Panc1 (cell line): ENCODE results near the gene ATF5. TPM values are rescaled to one million over a fixed set of nuclear protein-coding genes. Genes with fewer than 3 reads are reported as not detected.

ENCODE experiments used
- ATAC-seq: fragments of 200-7000 bp; cut with Tn5 transposase; 2 replicates; pipeline ENCODE4 v1.9.1; 2020; ENCODE audit warnings: mild to moderate bottlenecking, moderate library complexity
- BruUV-seq: library from RNA; stranded (reverse); fragments of 400-500 nt; replicated peaks from 2 replicates; lab custom pipeline; 2021; lab: Mats Ljungman, UMichigan
- CTCF ChIA-PET: fragments of 300-600 bp; sonication (Branson Sonifier 250); formaldehyde crosslinking; loops from one replicate; lab custom pipeline; 2022; ENCODE audit warnings: antibody characterized with exemption; lab: Charles Lee
- POLR2A ChIA-PET: fragments of 300-600 bp; sonication (Branson Sonifier 250); formaldehyde crosslinking; loops from one replicate; lab custom pipeline; 2022; ENCODE audit warnings: antibody characterized with exemption; lab: Charles Lee
- DNase-seq: peaks from one replicate; pipeline ENCODE4 v3.0.0-alpha.2; 2010; ENCODE audit warnings: low read depth, low spot score
- H3K27ac ChIP-seq: 2 replicates; pipeline ENCODE4 v1.5.1; 2011; ENCODE audit warnings: mild to moderate bottlenecking, low read length, inconsistent platforms
- H3K27me3 ChIP-seq: fragments of 200-500 bp; sonication (Bioruptor generic); 2 replicates; pipeline ENCODE4 v1.6.0; 2014; ENCODE audit warnings: low read length, inconsistent platforms; ENCODE audit not compliant: control insufficient read depth, insufficient read depth
- H3K36me3 ChIP-seq: fragments of 200-500 bp; sonication (Bioruptor generic); 2 replicates; pipeline ENCODE4 v1.5.1; 2014; ENCODE audit warnings: inconsistent platforms, mild to moderate bottlenecking, low read length, moderate library complexity; ENCODE audit not compliant: control insufficient read depth, insufficient read depth
- H3K4me1 ChIP-seq: 2 replicates; pipeline ENCODE4 v1.5.1; 2011; ENCODE audit warnings: inconsistent platforms, mild to moderate bottlenecking, low read length, moderate library complexity; ENCODE audit not compliant: control insufficient read depth, insufficient read depth
- H3K4me3 ChIP-seq, 2 experiments: 2 replicates each; pipeline ENCODE4 v1.5.1; 2011 to 2012; ENCODE audit warnings: low read depth in 2 of 2, low read length in 2 of 2, mild to moderate bottlenecking in 2 of 2, inconsistent platforms in 1 of 2, moderate library complexity in 1 of 2
- H3K9me3 ChIP-seq: fragments of 200-500 bp; sonication (Bioruptor generic); 2 replicates; pipeline ENCODE4 v1.5.1; 2014; ENCODE audit warnings: low read depth, mild to moderate bottlenecking, inconsistent platforms, low read length, moderate library complexity; ENCODE audit not compliant: control insufficient read depth, insufficient read depth
- POLR2AphosphoS5 ChIP-seq: IDR thresholded peaks from 2 replicates; pipeline ENCODE4 v1.6.1; 2012; ENCODE audit warnings: mild to moderate bottlenecking, low read depth, low read length, moderate library complexity
- REST ChIP-seq, 2 experiments: IDR thresholded peaks; 2 replicates each; pipeline ENCODE4 v1.6.1; 2011 to 2012; ENCODE audit warnings: low read depth in 2 of 2, control low read depth in 1 of 2, low read length in 1 of 2, mild to moderate bottlenecking in 1 of 2, moderate library complexity in 1 of 2; ENCODE audit not compliant: insufficient read depth in 1 of 2
- SIN3A ChIP-seq: IDR thresholded peaks from 2 replicates; pipeline ENCODE4 v1.6.1; 2012; ENCODE audit warnings: low read depth, mild to moderate bottlenecking, low read length, moderate library complexity, borderline replicate concordance; ENCODE audit not compliant: insufficient read depth
- TCF7L2 ChIP-seq: IDR thresholded peaks from 2 replicates; pipeline ENCODE4 v1.6.1; 2011; ENCODE audit warnings: mild to moderate bottlenecking, low read depth, low read length, inconsistent platforms
- in situ Hi-C: cut with HindIII; loops from 2 replicates; pipeline ENCODE4 v1.10.0; 2016; ENCODE audit warnings: low sequenced_read_pairs, low pct_unique_long_range_greater_than_20kb
- intact Hi-C: fragments of 100-400 bp; cut with micrococcal nuclease; formaldehyde crosslinking; loops from one replicate; pipeline ENCODE4 v1.10.0; 2022; ENCODE audit not compliant: unreplicated experiment
- total RNA-seq: library from RNA; stranded (reverse); gene quantifications from one replicate; pipeline ENCODE4 v1.2.1, GENCODE V29; 2021; ENCODE audit not compliant: unreplicated experiment
- TF ChIP-seq, protein P1 (sequence below): fragments of 450-650 bp; IDR thresholded peaks from 2 replicates; pipeline ENCODE4 v1.5.1; 2017; ENCODE audit warnings: mild to moderate bottlenecking

ATF5 gene
- total RNA-seq, 1 experiment from 2014 or later = 104 TPM

DNA sequence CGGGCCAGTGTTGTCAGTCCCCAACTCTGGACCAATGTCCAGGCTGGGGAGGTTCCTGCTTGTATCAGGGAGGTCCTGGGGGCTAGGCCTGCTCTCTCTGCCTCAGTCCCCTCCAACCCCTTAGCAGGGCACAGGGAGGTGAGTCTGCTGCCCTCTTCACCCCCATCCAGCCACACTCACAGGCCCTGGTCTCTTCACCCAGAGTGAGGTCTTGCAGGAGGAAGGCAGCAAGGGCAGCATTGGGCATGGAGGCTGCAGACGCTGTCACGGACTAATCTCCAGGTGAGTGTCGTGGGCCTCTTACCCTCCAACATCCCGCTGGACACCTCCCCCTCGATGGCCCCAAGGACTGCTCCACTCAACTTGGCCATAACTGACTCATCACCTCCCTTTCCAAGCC, 43.8 kb downstream of the ATF5 start:
- Histone ChIP-seq H3K4me1 (no peaks in the 10 kb centered on the region), H3K27ac (no peak overlapping the region), H3K27me3 (no peaks in the 10 kb centered on the region), H3K36me3 (no peaks in the 10 kb centered on the region), H3K4me3 (no peak overlapping the region), H3K9me3 (no peaks in the 10 kb centered on the region)
- DNase-seq = no peak
- BruUV-seq = no TSS peak
- intact Hi-C loops = no loop called here
- ChIA-PET POLR2A (no interaction called here), CTCF (no interaction called here)
- TF ChIP-seq, protein P1, sequence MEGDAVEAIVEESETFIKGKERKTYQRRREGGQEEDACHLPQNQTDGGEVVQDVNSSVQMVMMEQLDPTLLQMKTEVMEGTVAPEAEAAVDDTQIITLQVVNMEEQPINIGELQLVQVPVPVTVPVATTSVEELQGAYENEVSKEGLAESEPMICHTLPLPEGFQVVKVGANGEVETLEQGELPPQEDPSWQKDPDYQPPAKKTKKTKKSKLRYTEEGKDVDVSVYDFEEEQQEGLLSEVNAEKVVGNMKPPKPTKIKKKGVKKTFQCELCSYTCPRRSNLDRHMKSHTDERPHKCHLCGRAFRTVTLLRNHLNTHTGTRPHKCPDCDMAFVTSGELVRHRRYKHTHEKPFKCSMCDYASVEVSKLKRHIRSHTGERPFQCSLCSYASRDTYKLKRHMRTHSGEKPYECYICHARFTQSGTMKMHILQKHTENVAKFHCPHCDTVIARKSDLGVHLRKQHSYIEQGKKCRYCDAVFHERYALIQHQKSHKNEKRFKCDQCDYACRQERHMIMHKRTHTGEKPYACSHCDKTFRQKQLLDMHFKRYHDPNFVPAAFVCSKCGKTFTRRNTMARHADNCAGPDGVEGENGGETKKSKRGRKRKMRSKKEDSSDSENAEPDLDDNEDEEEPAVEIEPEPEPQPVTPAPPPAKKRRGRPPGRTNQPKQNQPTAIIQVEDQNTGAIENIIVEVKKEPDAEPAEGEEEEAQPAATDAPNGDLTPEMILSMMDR = no peak
- TF ChIP-seq SIN3A = no peak
- no peak for TF ChIP-seq TCF7L2
- TF ChIP-seq REST (IDR thresholded peaks at IDR 0.05; ENCODE audit: insufficient read depth in 1 of 2, low read depth in 2 of 2, low read length in 1 of 2) = no peak
- no peak for TF ChIP-seq POLR2AphosphoS5
- ATAC-seq = no peak
- in situ Hi-C loops = no loop called here

DNA sequence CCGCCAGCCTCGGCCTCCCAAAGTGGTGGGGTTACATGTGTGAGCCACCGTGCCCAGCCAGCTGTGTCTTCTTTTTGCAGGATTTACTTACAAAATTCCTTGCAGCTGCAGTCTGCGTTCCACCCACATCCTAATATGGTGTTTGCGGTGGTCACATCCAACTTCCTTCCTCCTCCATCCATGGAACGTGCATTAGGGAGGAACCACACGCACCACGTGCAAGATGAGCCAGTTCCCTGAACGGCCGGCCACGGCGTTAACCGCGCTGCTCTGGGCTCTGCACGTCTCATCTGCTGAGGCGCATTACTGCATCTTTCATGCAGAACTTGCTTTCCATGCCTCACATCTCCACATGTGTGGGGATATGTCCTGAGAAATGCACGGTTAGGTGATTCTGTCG, 45.0 kb downstream of the ATF5 start:
- no peak for ATAC-seq
- no peaks in the 10 kb centered on the region for H3K4me1 ChIP-seq
- CTCF ChIA-PET = no interaction called here
- BruUV-seq = no TSS peak
- no peak for TF ChIP-seq POLR2AphosphoS5
- TF ChIP-seq, protein P1 = no peak
- no peak for TF ChIP-seq SIN3A
- TF ChIP-seq REST (IDR thresholded peaks at IDR 0.05; ENCODE audit: insufficient read depth in 1 of 2, low read depth in 2 of 2, low read length in 1 of 2) = no peak
- TF ChIP-seq TCF7L2 = no peak
- in situ Hi-C loops = no loop called here
- POLR2A ChIA-PET = no interaction called here
- no peaks in the 10 kb centered on the region for H3K36me3 ChIP-seq
- no peak overlapping the region for H3K4me3 ChIP-seq
- no peaks in the 10 kb centered on the region for H3K27me3 ChIP-seq
- no peaks in the 10 kb centered on the region for H3K9me3 ChIP-seq
- intact Hi-C loops = no loop called here
- no peak overlapping the region for H3K27ac ChIP-seq
- no peak for DNase-seq
